GM18499 (cell line): Measurements from ENCODE around the gene DRGX.

ENCODE experiments used
- ATAC-seq: cut with Tn5 transposase; IDR thresholded peaks from one replicate; pipeline ENCODE4 v1.9.1; 2021; ENCODE audit warnings: moderate number of reproducible peaks; ENCODE audit not compliant: insufficient read depth, unreplicated experiment

The DRGX gene

DNA sequence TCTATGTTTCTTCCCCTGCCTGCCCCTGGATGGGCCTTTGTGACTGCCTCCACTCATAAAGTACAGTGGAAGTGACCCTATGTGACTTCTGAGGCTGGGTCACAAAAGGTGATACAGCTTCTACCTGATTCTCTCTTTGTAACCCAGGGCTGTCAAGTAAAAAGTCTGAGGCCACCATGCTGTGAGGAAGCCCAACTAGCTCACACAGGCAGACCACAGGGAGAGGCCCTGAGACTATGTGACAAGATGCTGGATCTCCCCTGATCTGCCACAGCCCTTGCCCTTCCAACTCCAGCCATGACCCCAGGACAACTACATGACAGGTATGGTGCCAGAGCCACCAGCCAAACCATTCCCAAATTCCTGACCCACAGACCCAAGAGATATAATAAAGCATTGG, 45.8 kb downstream of the DRGX start:
- no peak for ATAC-seq

DNA sequence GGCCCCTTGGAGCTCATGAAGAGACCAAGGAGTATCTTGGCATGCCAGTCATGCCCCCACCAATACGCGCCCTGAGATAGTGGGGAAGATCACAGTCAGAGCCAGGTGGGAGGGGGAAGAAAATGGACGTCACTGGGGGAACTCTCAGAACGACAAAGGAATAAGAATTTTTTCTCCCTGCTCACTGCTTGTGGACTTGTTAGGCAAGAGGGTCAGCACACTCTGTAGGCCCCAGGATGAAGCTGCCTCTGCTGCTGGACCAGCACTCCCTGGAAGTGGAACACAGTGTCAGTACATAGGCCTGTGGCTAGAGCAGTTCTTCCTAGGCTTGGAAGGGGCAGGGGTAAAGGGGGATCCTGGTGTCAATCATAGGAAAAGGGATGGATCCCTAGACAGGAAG, 46.5 kb downstream of the DRGX start:
- ATAC-seq, result no peak

DNA sequence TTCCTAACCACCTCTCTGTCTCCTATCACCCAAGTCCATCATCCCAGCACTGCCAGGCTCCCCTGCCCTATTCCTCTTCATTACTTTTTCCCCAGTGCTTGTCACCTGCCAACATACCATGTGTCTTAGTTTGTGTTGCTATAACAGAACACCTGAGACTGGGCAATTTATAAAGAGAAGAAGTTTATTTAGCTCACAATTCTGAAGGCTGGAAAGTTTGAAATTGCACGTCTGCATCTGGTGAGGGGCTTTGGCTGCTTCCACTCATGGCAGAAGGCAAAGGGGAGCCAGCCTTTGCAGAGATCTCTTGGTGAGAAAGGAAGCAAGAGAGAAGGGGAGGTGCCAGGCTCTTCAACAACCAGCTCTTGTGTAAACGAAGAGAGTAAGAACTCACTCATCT, 47.3 kb downstream of the DRGX start:
- no peak for ATAC-seq

DNA sequence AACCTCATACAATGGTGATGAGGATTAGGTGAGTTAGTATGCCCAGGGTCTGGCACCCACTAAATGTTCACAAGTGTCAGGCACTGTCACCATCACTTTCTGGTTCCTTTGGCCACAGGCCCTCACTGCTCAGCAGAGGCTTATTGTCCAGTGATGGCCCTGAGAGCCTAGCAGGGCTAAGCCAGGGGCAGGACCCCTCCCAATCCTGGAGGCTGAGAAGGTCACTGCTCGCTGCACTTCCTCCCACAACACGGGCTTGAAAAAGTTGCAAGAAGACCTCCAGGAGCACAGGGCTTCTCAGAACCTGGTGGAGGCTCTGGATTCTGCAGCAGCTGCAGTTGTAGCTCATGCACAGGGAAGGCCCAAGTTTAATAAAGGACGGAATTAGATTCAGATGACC, 48.1 kb downstream of the DRGX start:
- no peak for ATAC-seq

DNA sequence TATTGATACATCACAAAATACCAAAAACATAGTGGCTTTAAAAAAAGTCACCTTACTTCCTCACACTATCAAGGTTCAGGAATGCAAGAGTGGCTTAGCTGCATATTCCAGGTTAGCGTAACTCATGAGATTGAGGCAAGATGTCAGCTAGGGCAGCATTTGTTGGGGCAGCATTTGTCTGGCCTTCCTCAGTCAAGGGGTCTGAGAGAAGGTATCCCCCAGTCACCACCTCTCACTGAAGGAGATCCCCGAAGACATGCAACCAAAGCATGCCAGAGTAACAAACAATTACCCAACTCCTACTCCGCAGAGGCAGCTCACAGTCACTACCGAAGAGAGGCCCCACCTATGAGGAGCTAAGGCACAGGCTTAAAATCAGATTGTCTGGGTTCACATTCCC, 48.5 kb downstream of the DRGX start:
- no peak for ATAC-seq

DNA sequence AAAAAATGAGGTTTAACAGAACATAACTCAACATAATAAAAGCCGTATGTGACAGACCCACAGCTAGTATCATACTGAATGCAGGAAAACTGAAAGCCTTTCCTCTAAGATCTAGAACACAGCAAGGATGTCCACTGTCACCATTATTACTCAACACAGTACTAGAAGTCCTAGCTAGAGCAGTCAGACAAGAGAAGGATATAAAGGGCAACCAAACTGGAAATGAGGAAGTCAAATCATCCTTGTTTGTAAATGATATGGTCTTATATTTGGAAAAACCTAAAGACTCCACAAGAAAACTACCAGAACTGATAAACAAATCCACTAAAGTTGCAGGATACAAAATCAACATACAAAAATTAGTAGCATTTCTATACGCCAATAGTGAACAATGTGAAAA, 51.0 kb downstream of the DRGX start:
- ATAC-seq, result no peak

DNA sequence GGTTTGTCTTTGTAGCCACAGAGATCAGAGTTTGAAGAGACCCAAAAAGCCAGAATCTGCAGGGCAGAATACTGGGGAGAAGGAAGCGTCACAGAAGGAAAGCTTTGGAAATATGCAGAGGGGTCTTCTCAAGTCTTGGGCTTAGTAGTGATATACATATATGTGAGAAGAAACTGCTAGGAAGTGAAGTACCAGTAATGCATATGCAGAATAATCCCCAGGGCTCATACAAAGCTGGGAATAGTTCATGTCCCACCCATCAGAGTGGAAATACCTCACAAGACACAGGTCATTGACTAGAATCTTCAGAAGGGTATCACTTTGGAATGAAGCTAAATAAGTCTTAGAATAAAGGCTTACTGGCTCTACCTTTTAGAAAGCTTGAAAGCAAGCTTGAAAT, 57.3 kb downstream of the DRGX start:
- ATAC-seq, result no peak

DNA sequence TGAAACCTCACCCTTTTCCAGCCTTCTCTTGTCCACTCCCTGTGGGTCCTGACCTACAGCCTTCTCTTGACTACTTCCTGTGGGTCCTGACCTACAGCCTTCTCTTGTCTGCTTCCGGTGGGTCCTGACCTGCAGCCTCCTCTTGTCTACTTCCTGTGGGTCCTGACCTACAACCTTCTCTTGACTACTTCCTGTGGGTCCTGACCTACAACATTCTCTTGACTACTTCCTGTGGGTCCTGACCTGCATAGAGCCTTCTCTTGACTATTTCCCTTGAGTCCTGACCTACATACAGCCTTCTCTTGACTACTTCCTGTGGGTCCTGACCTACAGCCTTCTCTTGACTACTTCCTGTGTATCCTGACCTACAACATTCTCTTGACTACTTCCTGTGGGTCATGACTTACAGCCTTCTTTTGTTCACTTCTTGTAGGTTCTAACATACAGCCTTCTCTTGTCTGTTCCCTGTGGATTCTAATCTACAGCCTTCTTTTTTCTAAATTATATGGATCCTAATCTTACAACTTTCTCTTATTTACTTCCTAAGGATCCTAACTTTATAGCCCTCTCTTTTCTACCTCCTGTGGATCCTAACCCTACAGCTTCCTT, 60.4 kb downstream of the DRGX start:
- no peak for ATAC-seq

DNA sequence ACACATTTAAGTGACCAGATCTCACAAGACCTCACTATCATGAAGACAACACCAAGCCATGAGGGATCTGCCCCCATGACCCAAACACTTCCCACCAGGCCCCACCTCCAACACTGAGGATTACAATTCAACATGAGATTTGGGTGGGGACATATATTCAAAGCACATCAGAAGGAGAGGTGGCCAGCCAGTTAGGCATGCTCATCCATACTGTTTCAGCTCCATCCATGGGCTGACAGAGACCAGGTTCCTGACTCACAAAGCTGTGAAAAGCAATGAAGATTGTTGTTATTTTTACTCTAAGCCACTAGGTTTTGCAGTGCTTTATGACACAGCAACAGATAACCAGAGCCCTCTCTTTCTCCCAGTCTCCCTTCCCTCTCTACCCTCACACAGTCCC, 60.9 kb downstream of the DRGX start:
- ATAC-seq, result no peak

DNA sequence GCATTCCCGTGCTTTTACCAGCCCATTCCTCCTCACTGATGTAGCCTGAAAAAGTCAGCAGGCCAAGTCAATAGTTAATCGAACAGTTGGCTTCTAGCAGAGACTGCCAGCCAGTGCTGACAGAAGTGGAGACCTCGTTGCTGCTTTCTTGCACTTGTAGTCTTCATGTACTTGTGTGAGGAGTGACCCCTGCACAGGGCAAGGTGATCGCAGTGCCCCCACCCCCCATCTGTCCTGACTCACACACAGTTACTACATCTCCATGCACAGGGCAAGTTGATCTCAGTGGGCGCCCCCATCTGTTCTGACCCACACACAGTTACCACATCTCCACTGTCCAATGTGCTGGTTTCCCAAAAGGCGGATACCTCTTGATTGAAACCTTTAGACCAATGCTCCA, 62.7 kb downstream of the DRGX start:
- ATAC-seq, result no peak

DNA sequence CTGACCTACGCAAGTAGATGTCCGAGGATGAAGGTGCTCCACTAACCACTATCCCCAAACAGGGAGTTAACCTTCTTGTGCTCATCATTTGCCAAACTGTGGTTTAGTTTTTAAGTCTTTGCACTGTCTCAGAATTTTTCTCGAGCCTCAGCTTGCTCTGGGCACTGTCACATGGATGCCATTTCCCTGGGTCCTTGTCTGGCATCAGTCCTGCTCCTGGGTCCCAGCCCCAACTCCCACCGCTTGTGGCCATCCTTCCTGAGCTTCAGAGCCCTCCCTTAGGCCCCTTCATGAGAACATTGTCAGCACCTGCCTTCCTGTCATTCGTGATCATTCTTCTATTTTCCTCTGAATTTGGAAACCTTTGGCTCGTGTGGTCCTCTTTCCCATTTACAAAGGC, 63.1 kb downstream of the DRGX start:
- ATAC-seq, result no peak

DNA sequence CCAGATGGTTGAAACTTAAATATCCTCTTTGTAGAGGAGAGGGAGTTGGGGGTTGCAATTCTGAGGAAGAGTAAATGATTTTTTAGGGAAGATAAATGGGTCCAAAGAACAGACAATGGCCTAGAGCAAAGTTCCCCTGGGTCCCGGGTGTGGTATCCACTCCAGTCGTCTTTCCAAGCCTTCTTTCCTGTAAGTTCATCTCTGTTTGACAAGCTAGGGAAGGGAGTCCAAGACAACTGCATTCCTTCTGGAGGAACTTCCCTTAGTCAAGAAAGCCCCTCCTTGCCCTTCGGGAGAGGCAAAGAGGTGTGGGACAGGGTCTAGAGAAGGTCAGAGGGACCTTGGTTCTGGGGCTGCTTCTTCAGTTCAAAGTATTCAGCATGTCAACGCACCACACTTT, 63.6 kb downstream of the DRGX start:
- no peak for ATAC-seq

DNA sequence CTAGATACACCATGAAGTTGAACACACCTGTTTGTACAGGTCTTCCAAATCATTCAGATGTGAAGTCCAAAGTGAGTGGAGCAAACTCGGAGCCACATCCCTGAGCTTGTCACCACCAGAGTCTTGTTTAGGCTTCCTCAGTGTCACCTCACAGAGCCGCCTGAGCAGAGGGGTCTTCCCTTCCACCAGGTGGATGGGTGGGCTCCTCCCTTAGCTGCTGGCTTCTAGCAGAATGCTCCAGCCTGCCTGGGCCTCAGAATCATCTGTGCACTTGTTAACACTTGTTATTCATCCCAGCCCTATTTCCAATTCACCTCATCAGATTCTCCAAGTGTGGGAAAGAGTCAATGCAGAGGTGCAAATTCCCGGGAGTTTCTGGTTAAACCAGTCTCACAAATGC, 64.5 kb downstream of the DRGX start:
- no peak for ATAC-seq

DNA sequence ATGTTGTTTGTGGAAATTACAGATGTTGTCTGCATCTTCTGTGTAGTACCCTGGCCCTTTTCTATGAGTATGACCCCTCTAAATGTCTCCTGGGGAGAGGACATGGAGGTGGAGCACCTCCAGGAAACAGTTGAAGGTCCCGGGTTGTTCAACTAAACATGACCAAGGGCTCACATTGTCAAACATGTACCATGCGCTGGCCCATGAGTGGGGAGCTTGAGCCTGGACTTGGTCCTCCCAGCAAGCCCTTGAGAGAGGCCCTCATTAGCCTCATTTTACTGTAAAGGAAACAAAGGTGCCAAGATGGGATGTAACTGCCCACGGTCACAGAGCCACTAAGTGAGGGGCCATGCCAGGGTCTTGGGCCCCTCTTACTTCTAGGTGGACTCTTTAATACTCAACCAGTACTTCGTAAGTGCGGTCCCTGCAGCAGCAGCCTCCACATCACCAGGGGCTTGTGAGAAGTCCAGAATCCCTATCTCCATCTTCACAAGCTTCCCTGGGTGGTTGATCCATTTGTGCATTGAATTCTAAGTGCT, 65.7 kb downstream of the DRGX start:
- ATAC-seq, result no peak

DNA sequence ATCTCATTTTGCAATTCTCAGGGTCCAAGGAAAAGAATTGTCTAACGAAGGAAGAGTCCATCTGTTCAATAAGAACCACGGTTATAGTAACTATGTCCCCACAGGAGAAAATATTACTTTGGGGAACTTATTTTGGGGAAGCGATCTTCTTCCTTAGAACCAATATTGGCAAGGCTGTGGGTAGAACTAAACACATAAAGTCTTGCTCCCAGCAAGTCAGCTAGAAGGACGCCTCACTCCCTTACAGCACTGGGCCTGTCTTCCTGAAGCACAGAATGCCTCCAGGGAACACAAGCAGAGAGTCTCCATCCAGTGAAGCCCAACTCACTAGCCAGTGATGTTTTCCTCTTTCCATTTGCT, 66.8 kb downstream of the DRGX start:
- ATAC-seq, result no peak

DNA sequence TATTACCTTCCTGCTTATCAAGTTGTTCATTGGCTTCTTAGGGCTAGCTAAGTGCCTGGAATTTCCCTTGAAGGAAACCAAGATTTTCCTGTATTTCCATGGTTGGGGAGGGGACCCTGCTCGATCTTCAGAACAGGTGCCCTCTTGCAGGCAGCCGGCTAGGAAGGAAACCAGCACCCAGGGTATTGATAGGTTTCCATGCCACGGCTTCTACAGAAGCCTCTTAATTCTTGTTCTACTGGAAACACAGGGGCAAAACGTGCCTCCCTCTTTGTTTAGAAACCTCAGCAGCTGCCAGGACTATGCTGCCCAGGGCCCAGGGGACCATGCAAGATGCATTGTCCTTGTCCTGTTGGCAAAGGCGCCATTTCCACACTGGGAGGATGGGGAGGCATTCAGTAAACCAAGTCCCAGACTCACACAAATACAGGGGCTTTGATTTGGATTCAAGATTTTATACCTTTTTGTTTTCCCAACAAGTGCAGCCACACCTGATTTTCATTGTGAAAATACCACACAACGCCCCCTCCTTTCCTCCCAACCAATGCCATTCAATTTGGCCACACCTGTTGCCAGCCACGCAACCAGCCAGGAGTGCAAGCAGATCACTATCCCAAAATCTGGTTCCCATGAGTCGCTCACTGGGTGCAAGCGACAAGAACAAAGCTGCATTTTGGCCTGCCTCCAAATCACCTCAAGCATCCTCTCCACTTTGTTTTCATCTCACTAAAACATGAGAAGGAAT, 67.3 kb downstream of the DRGX start:
- ATAC-seq, result no peak

DNA sequence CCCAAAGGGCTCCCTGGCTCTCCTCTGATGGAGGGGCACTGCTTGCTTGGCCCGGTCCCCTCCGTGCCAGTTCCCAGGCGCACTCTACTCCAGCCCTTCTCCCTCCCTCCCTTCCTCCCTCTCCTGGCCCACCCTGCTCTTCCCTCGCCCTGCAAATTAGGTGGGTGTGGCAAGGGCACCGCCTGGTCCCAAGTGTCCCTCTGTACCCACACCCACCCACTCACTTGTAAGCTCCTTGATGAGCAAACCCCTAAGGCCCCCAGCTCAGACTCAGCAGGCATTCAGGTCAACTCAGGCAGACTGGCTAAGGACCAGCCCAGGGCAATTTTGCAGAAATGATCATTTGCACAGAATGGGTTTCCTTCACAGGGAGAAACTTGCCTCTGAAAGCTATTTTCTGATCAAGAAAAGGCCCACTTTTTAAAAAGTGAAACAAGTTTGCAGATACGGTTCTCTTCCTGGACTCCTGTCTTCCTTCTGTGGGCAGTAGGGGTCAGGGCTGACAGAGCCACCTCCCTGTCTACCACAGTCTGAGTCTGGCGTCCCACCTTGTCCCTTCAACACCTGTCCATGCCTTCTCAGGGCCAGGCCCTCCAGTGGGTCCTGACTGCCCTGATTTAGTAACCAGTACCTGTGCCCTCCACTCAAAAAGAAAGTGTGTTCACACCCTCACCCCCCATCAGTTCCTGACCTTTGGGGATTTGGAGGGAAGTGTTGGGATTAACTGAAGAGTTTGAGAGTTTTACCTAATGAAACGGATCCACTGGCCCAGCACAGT, 68.7 kb downstream of the DRGX start:
- no peak for ATAC-seq

DNA sequence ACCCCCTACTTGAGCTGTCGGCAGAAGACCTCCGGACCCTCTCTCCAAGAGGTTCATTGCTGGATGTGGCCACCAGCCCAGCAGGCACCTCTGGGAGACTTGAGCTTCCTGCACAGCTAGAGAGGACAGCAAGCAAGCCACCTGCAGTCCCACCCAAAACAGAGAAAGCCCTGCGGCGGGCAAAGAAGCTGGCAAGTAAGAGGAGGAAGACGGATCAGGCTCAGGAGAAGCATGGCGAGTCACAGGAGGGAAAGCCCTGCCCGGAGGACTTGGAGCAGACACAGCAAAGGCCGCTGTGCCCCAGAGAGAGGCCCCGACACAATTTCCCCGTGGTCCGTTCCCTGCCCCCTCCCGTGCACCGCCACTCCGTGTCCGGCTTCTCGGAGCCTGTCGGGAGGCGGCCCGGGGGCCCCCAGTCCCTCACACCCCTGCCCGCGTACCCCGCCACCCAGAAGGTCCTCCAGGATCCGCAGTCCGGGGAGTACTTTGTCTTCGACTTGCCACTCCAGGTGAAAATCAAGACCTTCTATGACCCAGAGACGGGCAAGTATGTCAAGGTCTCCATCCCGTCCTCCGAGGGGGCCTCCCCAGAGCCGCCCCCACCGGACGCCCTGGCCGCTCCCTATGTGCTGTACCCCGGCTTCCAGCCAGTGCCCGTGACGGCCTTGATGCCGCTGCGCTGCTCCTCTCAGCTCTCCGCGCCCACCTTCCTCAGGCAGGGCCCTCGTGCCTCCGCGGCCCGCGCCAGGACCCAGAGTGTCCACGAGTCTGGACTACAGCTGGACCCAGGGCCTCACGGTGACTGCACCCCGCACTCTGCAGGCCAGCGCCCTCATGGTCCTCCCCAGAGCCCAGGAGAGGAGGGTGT, 69.7 kb downstream of the DRGX start:
- no peak for ATAC-seq

DNA sequence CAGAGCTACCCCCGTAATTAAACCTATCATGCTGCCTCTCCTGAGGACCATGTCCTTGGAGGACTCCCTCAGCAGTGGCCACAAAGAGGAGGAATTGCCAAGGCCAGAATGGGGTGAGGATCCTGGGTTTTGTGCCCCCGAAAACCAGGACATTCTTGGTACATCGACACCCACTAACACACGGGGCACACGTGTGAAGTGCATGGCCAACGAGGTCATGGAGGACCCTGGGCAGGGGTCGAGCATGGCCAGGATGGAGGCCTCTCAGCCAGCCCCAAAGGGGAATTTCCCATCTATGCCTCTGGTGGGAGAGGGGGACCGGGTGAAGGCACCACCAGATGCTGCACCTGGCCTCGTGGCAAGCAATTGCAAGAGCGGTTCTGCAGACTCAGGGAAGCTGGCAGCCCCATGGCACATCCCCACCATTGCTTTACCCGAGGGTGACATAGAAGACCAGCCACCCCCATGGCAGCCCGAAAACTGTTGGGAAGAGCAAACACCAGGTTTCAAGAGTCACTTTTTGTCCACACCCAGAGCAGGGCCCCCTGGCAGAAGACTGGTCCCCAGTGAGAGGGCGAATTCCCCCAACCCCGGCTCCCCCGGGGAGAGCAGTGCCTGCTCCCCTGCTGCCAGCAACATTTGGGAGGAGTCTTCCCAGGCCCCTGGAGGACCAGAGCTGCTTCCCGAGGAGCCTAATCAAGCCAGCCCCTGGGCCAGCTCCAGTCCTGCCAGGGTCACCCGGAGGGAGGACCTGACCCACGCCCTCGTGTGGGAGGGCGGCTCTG, 70.6 kb downstream of the DRGX start:
- ATAC-seq, result no peak

DNA sequence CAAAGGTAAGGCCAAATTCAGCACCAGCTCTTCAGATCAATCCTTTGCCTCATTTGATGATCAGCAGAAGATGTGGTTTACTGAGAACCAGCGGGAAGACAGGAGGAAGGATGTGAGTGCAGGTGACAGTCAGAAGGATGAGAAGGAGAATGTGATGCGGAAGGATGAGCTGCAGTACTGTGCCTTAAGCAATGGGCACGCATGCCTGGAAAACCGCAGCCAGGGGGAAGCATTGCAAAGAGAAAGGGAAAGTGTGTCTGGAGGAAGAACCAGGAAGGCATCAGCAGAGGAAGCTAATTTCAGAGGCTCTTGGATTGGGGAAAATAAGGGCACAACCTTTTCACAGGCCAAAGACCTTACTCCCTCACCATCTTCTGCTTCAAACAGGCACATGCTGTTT, 71.2 kb downstream of the DRGX start:
- ATAC-seq, result no peak
